Heart left ventricle (tissue), 16 donors: ENCODE results near the gene TMEM271. TPM values are rescaled to one million over a fixed set of nuclear protein-coding genes. Genes with fewer than 3 reads are reported as not detected.

Experiments used
- ATAC-seq, 4 donors: fragments of 200-7000 bp; cut with Tn5 transposase; one replicate each; pipeline ENCODE4 v1.9.1; 2020 to 2022; ENCODE audit warnings: moderate library complexity in 4 of 4, mild to moderate bottlenecking in 3 of 4, moderate number of reproducible peaks in 1 of 4
- DNase-seq, 5 donors: peaks; one replicate each; pipeline ENCODE4 v3.0.0-alpha.2; 2020
- H3K27ac ChIP-seq, 12 donors: fragments of 200-600 bp; sonication (generic) in 4 of 12; one replicate each; pipeline versions ENCODE4 v1.5.0 to v1.8.0; 2016 to 2022; ENCODE audit warnings: mild to moderate bottlenecking in 2 of 12
- H3K27me3 ChIP-seq, 9 donors: fragments of 200-600 bp; sonication (generic) in 2 of 9; one replicate each; pipeline versions ENCODE4 v1.5.1 to v1.8.0; 2016 to 2022; ENCODE audit warnings: mild to moderate bottlenecking in 3 of 9
- H3K36me3 ChIP-seq, 9 donors: fragments of 200-600 bp; sonication (generic) in 2 of 9; one replicate each; pipeline versions ENCODE4 v1.5.0 to v1.8.0; 2018 to 2022; ENCODE audit warnings: mild to moderate bottlenecking in 2 of 9
- H3K4me1 ChIP-seq, 12 donors: fragments of 200-600 bp; sonication (generic) in 4 of 12; one replicate each; pipeline versions ENCODE4 v1.5.0 to v1.8.0; 2016 to 2022; ENCODE audit warnings: mild to moderate bottlenecking in 3 of 12
- H3K4me3 ChIP-seq, 12 donors: fragments of 200-600 bp; sonication (generic) in 4 of 12; one replicate each; pipeline versions ENCODE4 v1.5.0 to v1.8.0; 2017 to 2022; ENCODE audit warnings: mild to moderate bottlenecking in 9 of 12, moderate library complexity in 4 of 12
- H3K9me3 ChIP-seq, 12 donors: fragments of 200-600 bp; sonication (generic) in 4 of 12; one replicate each; pipeline versions ENCODE4 v1.5.0 to v1.8.0; 2016 to 2022; ENCODE audit warnings: mild to moderate bottlenecking in 1 of 12
- POLR2A ChIP-seq, 2 donors: fragments of 450-650 bp; IDR thresholded peaks; one replicate each; pipeline ENCODE4 v1.6.1; 2017; ENCODE audit warnings: antibody characterized with exemption in 2 of 2, mild to moderate bottlenecking in 2 of 2, moderate library complexity in 2 of 2
- WGBS, 4 donors: extraction: QIAGEN DNeasy Blood & Tissue Kit in 2 of 4; methylation state at CpG; one replicate each; pipeline versions ENCODE4 v1.1.5 to v1.1.7; 2013 to 2018; 5-methylcytosine and 5-hydroxymethylcytosine counted together
- intact Hi-C, 10 donors: fragments of 100-400 bp; cut with DNase I; formaldehyde crosslinking; loops; one replicate each; pipeline versions ENCODE4 v1.11.1 to v1.14.2; 2022
- polyA plus RNA-seq, 2 donors: library from polyadenylated mRNA; stranded (reverse); fragments of 200-250 nt; gene quantifications; one replicate each; pipeline ENCODE4 v1.2.3, GENCODE V29; 2013
- total RNA-seq, 9 donors: library from RNA; depleted of rRNA in 2 of 9; stranded (reverse); fragments of >200 nt in 2 of 9; fragmentation: NEBNext Ultra II Directional in 3 of 9; extraction: Animal tissue kit (Norgen Biotek cat#: 25700) in 3 of 9; gene quantifications; one replicate each; pipeline versions ENCODE4 v1.1.0 to v1.2.4, GENCODE V29; 2016 to 2023
- TF ChIP-seq, protein P1 (sequence below), 12 donors: fragments of 200-600 bp; sonication (generic) in 4 of 12; IDR thresholded peaks; one replicate each; pipeline versions ENCODE4 v1.5.0 to v1.8.0; 2018 to 2022; ENCODE audit warnings: antibody characterized with exemption in 12 of 12, mild to moderate bottlenecking in 5 of 12
- donor health status: ischemic (EF 13 %, LVEDD 7.1; RV severe dilation, severe dysfunction).
- donor health status: healthy with polysubstance abuse.
- donor health status: DM: no; HTN: yes; CAD: no.
- donor health status: DM: no; HTN: no; CAD: no.
- donor health status: ischemic (EF 25% LVEDD 6.9; RV normal size, moderate dysfunction).
- donor health status: ischemic (EF 25% LVEDD 5.7; RV mildly dilated, moderate dysfunction).
- donor health status: healthy.
- donor health status: DM: yes; HTN: yes; CAD: no.
- donor health status: ischemic (EF 35%, LVEDD 5.7; RV mildly dilated, moderate dysfunction).
- donor health status: nonischemic (EF 11% LVEDD 7.7; RV severe dilation, severe dysfunction).
- donor health status: DM: yes; HTN: yes; CAD: no.
- donor health status: PGD.
- donor health status: ischemic (EF 29% LVEDD 5.4; RV normal size, mild dysfunction).
- donor health status: nonischemic (EF 23%, LVEDD 6.1; RV moderate dilation, normal function).

TMEM271 gene
- total and polyA plus RNA-seq, 11 donors = not detected

DNA sequence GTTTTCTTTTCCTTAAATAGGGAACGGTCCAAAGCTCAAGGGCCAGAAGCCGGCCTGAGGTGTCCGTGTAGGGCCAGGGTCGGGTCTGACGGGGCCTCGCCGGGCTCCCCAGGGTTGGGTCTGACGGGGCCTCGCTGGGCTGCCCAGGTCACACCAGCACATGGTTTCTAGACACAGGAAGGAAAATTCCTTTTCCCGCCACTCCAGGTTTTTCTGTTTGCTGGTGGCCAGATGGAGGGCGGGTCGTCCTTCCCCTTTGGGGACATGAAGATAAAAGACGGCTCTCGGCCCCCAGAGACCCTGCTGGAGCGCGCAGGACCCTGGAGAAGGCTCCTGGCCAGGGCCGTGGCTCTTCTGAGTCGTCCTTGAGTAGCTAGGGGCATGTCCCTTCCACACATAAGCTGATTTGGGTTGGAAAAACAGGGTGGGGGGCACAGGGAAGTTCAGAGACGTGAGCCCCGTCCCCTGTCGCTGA is 42.0 kb downstream of the TMEM271 start:
- TF ChIP-seq POLR2A (IDR thresholded peaks at IDR 0.05) = no peak
- TF ChIP-seq, protein P1, sequence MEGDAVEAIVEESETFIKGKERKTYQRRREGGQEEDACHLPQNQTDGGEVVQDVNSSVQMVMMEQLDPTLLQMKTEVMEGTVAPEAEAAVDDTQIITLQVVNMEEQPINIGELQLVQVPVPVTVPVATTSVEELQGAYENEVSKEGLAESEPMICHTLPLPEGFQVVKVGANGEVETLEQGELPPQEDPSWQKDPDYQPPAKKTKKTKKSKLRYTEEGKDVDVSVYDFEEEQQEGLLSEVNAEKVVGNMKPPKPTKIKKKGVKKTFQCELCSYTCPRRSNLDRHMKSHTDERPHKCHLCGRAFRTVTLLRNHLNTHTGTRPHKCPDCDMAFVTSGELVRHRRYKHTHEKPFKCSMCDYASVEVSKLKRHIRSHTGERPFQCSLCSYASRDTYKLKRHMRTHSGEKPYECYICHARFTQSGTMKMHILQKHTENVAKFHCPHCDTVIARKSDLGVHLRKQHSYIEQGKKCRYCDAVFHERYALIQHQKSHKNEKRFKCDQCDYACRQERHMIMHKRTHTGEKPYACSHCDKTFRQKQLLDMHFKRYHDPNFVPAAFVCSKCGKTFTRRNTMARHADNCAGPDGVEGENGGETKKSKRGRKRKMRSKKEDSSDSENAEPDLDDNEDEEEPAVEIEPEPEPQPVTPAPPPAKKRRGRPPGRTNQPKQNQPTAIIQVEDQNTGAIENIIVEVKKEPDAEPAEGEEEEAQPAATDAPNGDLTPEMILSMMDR (IDR thresholded peaks at IDR 0.05) = no peak
- no peak overlapping the region for H3K27ac ChIP-seq
- no peak for DNase-seq
- no peaks in the 10 kb centered on the region for H3K4me1 ChIP-seq
- no peaks in the 10 kb centered on the region for H3K27me3 ChIP-seq
- peaks cover 3 to 91% (median 80%) of the 10 kb centered on the region in 9 donors for H3K36me3 ChIP-seq
- H3K9me3 ChIP-seq = no peaks in the 10 kb centered on the region
- intact Hi-C loops = no loop called here
- no peak overlapping the region for H3K4me3 ChIP-seq
- no peak for ATAC-seq
- 87 to 91% (median 89%) methylated on average over 21 of the region's 21 CpGs for WGBS, 4 donors

GRCh38 chr4:533318-534100 is 42.6 kb downstream of the TMEM271 start:
- Histone ChIP-seq H3K27me3 (no peaks in the 10 kb centered on the region), H3K36me3 (peaks cover 3 to 91% (median 83%) of the 10 kb centered on the region in 9 donors), H3K27ac (no peak overlapping the region), H3K9me3 (no peaks in the 10 kb centered on the region), H3K4me1 (no peaks in the 10 kb centered on the region), H3K4me3 (no peak overlapping the region)
- 95 to 97% (median 96%) methylated on average over 30 to 36 of the region's 36 CpGs for WGBS, 4 donors
- ATAC-seq (no peak), DNase-seq (peak in 1 of 5 donors; percentile 37)
- intact Hi-C loops = no loop called here
- TF ChIP-seq, protein P1 (IDR thresholded peaks at IDR 0.05) = no peak
- no peak for TF ChIP-seq POLR2A (IDR thresholded peaks at IDR 0.05)

- no peak for ATAC-seq
- no peak for DNase-seq
These were observed 43.3 kb downstream of the TMEM271 start for GRCh38 chr4:532588-533317.

More at GRCh38 chr4:532588-533317, 43.3 kb downstream of the TMEM271 start:
- no peak overlapping the region for H3K4me3 ChIP-seq
- H3K27me3 ChIP-seq = no peaks in the 10 kb centered on the region
- no peak overlapping the region for H3K27ac ChIP-seq
- H3K36me3 ChIP-seq = peaks cover 3 to 93% (median 85%) of the 10 kb centered on the region in 9 donors
- intact Hi-C loops = no loop called here
- H3K9me3 ChIP-seq = no peaks in the 10 kb centered on the region
- 92 to 99% (median 97%) methylated on average over 9 to 10 of the region's 10 CpGs for WGBS, 4 donors
- TF ChIP-seq, protein P1 (IDR thresholded peaks at IDR 0.05) = no peak
- no peak for TF ChIP-seq POLR2A (IDR thresholded peaks at IDR 0.05)
- no peaks in the 10 kb centered on the region for H3K4me1 ChIP-seq
